WTC11 (cell line): Measurements from ENCODE around the gene LCN15. TPM values are rescaled to one million over a fixed set of nuclear protein-coding genes. Genes with fewer than 3 reads are reported as not detected.

ENCODE experiments used
- ATAC-seq: fragments of 200-7000 bp; cut with Tn5 transposase; 2 replicates; pipeline ENCODE4 v1.10.0; 2021; ENCODE audit warnings: mild to moderate bottlenecking, moderate library complexity
- CTCF ChIA-PET: fragments of 300-600 bp; sonication (Branson Sonifier 250); formaldehyde crosslinking; loops from one replicate; lab custom pipeline; 2021; ENCODE audit warnings: antibody characterized with exemption; lab: Charles Lee
- POLR2A ChIA-PET: fragments of 350-600 bp; sonication (Branson Sonifier 250); formaldehyde crosslinking; loops from one replicate; lab custom pipeline; 2021; ENCODE audit warnings: antibody characterized with exemption; lab: Charles Lee
- DNase-seq: peaks from one replicate; pipeline ENCODE4 v3.0.0; 2021; ENCODE audit warnings: low spot score
- H3K27ac Mint-ChIP-seq: 2 replicates; pipeline ENCODE4 v1.8.0; 2021; ENCODE audit warnings: mixed read lengths
- H3K27me3 Mint-ChIP-seq: 2 replicates; pipeline ENCODE4 v1.8.0; 2021; ENCODE audit warnings: low read depth, mild to moderate bottlenecking, moderate library complexity, mixed read lengths
- H3K36me3 Mint-ChIP-seq: 2 replicates; pipeline ENCODE4 v1.8.0; 2021; ENCODE audit warnings: mixed read lengths
- H3K4me1 Mint-ChIP-seq: 2 replicates; pipeline ENCODE4 v1.8.0; 2022; ENCODE audit warnings: mixed read lengths
- H3K4me3 Mint-ChIP-seq: 2 replicates; pipeline ENCODE4 v1.8.0; 2021; ENCODE audit warnings: mild to moderate bottlenecking, moderate library complexity, mixed read lengths
- H3K9me3 Mint-ChIP-seq: 2 replicates; pipeline ENCODE4 v1.8.0; 2021; ENCODE audit warnings: mixed read lengths
- ESRRA ChIP-seq: sonication (generic); formaldehyde crosslinking; IDR thresholded peaks from 2 replicates; pipeline ENCODE4 v1.8.1; 2022; ENCODE audit warnings: mild to moderate bottlenecking, missing genetic modification reagents, borderline replicate concordance
- ETV6 ChIP-seq: sonication (generic); formaldehyde crosslinking; IDR thresholded peaks from 2 replicates; pipeline ENCODE4 v1.8.1; 2022; ENCODE audit warnings: mild to moderate bottlenecking, missing genetic modification reagents
- SP1 ChIP-seq: sonication (generic); formaldehyde crosslinking; conservative IDR thresholded peaks from 2 replicates; pipeline ENCODE4 v1.8.1; 2022; ENCODE audit warnings: missing genetic modification reagents
- TEAD4 ChIP-seq: sonication (generic); formaldehyde crosslinking; IDR thresholded peaks from 2 replicates; pipeline ENCODE4 v1.8.0; 2022; ENCODE audit warnings: mild to moderate bottlenecking, missing genetic modification reagents
- ZNF423 ChIP-seq: fragments of 250-450 bp; sonication (Bioruptor Pico); IDR thresholded peaks from 2 replicates; pipeline ENCODE4 v2.1.2; 2022; ENCODE audit warnings: mild to moderate bottlenecking, moderate library complexity
- ZNF671 ChIP-seq: fragments of 250-450 bp; sonication (Bioruptor Pico); IDR thresholded peaks from 2 replicates; pipeline ENCODE4 v1.8.0; 2021; ENCODE audit warnings: mild to moderate bottlenecking
- total RNA-seq: library from RNA; stranded (reverse); gene quantifications from 3 replicates; pipeline ENCODE4 v1.2.3, GENCODE V29; 2021
- TF ChIP-seq, protein P1 (sequence below): sonication (generic); formaldehyde crosslinking; IDR thresholded peaks from 2 replicates; pipeline ENCODE4 v1.8.1; 2023; ENCODE audit warnings: mild to moderate bottlenecking, missing genetic modification reagents
- TF ChIP-seq, protein P2 (sequence below): sonication (generic); formaldehyde crosslinking; IDR thresholded peaks from 2 replicates; pipeline ENCODE4 v1.8.1; 2023; ENCODE audit warnings: mild to moderate bottlenecking, missing genetic modification reagents, borderline replicate concordance
- TF ChIP-seq, protein P3 (sequence below): sonication (generic); formaldehyde crosslinking; IDR thresholded peaks from 2 replicates; pipeline ENCODE4 v1.8.1; 2023; ENCODE audit warnings: mild to moderate bottlenecking, missing genetic modification reagents, moderate library complexity
- TF ChIP-seq, protein P4 (sequence below): sonication (generic); formaldehyde crosslinking; IDR thresholded peaks from 2 replicates; pipeline ENCODE4 v1.8.1; 2022; ENCODE audit warnings: mild to moderate bottlenecking, moderate library complexity, missing genetic modification reagents
- TF ChIP-seq, protein P5 (sequence below): sonication (generic); formaldehyde crosslinking; IDR thresholded peaks from 2 replicates; pipeline ENCODE4 v1.8.1; 2022; ENCODE audit warnings: low read depth, missing genetic modification reagents, borderline replicate concordance
- TF ChIP-seq, protein P6 (sequence below): sonication (generic); formaldehyde crosslinking; IDR thresholded peaks from 2 replicates; pipeline ENCODE4 v1.8.1; 2023; ENCODE audit warnings: mild to moderate bottlenecking, moderate library complexity, missing genetic modification reagents

The LCN15 gene
- total RNA-seq, 1 experiment from 2014 or later = 0.52 TPM

DNA sequence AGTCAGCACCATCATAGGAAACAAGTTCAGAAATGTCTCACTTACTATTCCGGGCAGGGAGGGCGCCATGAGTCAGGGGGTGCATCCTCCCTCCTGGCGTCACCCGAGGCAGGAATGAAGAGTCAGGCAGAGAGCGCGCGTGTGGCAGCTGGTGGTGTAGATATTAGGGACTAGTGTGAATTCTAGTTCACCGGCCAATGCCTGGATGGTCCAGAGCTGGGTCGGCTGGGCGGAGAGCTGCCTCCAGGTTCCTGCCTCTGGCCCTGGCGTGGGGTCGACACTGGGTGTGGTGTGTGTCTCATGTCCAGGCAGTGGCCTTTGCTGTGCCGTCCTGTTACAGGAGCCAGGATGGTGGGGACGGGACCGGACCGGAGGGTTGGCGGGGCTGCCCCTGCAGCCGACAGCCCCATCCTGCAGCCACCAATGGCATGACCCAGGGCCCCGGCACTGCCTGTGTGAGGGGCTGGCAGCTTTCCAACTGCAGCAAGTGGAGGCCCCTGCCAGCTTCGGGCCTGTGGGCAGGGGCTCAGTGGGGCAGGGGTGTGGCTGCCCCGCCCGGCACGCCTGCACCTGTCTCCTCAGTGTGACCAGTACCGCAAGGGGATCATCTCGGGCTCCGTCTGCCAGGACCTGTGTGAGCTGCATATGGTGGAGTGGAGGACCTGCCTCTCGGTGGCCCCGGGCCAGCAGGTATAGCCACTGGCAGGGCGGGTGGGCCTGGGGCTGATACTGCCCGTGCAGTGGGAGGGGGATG is 42.8 kb downstream of the LCN15 start (continued):
- TF ChIP-seq, protein P1, sequence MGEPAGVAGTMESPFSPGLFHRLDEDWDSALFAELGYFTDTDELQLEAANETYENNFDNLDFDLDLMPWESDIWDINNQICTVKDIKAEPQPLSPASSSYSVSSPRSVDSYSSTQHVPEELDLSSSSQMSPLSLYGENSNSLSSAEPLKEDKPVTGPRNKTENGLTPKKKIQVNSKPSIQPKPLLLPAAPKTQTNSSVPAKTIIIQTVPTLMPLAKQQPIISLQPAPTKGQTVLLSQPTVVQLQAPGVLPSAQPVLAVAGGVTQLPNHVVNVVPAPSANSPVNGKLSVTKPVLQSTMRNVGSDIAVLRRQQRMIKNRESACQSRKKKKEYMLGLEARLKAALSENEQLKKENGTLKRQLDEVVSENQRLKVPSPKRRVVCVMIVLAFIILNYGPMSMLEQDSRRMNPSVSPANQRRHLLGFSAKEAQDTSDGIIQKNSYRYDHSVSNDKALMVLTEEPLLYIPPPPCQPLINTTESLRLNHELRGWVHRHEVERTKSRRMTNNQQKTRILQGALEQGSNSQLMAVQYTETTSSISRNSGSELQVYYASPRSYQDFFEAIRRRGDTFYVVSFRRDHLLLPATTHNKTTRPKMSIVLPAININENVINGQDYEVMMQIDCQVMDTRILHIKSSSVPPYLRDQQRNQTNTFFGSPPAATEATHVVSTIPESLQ = no peak
- TF ChIP-seq ESRRA (CRISPR knock-in tag) = no peak
- no peak for TF ChIP-seq TEAD4 (CRISPR knock-in tag)

DNA sequence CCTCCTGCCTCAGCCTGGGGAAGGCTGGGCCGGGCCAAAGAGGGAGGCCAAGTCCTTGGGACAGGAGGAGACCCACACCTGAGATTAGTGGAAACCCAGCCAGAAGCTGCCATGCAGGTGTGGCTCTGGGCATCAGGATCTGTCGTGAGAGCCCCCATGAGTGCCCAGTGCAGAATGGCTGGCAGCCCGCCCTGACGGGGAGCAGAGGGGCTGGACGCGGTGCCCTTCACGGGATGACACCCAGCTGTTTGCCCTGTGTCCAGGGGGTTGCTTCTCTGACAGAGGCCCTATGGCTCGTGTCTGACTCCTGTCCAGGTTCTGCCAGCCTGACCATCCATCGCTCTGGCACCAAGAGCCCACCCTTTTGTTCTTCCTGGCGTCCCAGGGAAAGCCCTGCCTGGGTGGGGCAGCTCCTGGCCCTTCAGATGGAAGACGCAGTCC is 43.4 kb downstream of the LCN15 start:
- Mint-ChIP-seq H3K4me3 (no peak overlapping the region), H3K27me3 (no peaks in the 10 kb centered on the region), H3K27ac (no peak overlapping the region), H3K4me1 (peaks cover 6% of the 10 kb centered on the region), H3K36me3 (peaks cover 25% of the 10 kb centered on the region), H3K9me3 (no peaks in the 10 kb centered on the region)
- DNase-seq = no peak
- ChIA-PET CTCF (interaction anchor here (0.6 to 3.0 kb wide), 6 partner anchors 8 to 315 kb away, joined by 3 to 17 read pairs (median 4); partner anchors contain the start of gene LCN8), POLR2A (interaction anchor here (1.3 kb wide), 1 partner anchor 8 kb away, joined by 3 read pairs; no protein-coding TSS in a partner anchor)
- TF ChIP-seq ZNF671 (CRISPR knock-in tag) = 0 out of 2 replicates have a peak, but pooled peaks have one; percentile 5
- TF ChIP-seq ETV6 (CRISPR knock-in tag) = no peak
- ATAC-seq = no peak

DNA sequence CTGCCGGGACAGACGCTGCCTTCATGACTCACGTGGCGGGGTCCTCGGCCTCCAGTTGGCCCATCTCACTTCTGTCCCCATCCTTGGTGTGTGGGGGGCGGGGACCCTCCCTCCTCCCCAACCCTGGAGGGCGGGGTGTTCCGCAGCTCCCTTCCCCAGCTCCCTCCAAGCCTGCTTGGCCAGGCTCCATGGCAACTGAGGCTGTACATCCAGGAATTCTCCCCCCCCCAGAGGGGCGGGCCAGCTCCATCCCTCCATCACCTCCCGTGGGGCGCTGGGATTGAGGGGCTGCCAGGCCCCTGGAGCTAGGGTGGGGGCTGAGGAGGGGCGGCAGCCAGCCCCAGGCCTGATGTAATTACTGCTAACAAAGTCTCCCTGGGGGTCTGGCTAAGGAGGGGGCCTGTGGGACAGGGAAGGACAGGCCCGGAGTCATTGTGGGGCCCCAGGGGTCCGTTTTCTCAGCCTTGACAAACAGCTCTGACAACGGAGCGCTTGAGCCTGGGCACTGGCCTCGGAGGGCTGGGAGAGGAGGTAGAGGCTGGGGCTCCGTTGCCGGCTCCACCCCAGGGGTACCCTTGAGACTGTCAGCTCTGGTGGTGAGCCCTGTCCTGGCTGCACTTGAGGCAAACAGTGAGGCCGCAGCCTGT is 43.9 kb downstream of the LCN15 start:
- Mint-ChIP-seq H3K4me1 (peaks cover 4% of the 10 kb centered on the region; the same call in 1 of the 2 replicates), H3K36me3 (peaks cover 19% of the 10 kb centered on the region), H3K27me3 (no peaks in the 10 kb centered on the region), H3K27ac (no peak overlapping the region; the same call in 1 of the 2 replicates), H3K4me3 (no peak overlapping the region), H3K9me3 (no peaks in the 10 kb centered on the region)
- TF ChIP-seq ZNF423 (CRISPR knock-in tag) = peak; percentile 68
- TF ChIP-seq, protein P2, sequence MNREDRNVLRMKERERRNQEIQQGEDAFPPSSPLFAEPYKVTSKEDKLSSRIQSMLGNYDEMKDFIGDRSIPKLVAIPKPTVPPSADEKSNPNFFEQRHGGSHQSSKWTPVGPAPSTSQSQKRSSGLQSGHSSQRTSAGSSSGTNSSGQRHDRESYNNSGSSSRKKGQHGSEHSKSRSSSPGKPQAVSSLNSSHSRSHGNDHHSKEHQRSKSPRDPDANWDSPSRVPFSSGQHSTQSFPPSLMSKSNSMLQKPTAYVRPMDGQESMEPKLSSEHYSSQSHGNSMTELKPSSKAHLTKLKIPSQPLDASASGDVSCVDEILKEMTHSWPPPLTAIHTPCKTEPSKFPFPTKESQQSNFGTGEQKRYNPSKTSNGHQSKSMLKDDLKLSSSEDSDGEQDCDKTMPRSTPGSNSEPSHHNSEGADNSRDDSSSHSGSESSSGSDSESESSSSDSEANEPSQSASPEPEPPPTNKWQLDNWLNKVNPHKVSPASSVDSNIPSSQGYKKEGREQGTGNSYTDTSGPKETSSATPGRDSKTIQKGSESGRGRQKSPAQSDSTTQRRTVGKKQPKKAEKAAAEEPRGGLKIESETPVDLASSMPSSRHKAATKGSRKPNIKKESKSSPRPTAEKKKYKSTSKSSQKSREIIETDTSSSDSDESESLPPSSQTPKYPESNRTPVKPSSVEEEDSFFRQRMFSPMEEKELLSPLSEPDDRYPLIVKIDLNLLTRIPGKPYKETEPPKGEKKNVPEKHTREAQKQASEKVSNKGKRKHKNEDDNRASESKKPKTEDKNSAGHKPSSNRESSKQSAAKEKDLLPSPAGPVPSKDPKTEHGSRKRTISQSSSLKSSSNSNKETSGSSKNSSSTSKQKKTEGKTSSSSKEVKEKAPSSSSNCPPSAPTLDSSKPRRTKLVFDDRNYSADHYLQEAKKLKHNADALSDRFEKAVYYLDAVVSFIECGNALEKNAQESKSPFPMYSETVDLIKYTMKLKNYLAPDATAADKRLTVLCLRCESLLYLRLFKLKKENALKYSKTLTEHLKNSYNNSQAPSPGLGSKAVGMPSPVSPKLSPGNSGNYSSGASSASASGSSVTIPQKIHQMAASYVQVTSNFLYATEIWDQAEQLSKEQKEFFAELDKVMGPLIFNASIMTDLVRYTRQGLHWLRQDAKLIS (CRISPR knock-in tag) = no peak
- TF ChIP-seq, protein P3, sequence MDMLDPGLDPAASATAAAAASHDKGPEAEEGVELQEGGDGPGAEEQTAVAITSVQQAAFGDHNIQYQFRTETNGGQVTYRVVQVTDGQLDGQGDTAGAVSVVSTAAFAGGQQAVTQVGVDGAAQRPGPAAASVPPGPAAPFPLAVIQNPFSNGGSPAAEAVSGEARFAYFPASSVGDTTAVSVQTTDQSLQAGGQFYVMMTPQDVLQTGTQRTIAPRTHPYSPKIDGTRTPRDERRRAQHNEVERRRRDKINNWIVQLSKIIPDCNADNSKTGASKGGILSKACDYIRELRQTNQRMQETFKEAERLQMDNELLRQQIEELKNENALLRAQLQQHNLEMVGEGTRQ (CRISPR knock-in tag) = peak; percentile 19; the same call in 1 of the 2 replicates
- CTCF ChIA-PET = interaction anchor here (0.6 to 3.0 kb wide), 7 partner anchors 8 to 315 kb away, joined by 3 to 17 read pairs (median 4); partner anchors contain the start of gene LCN8
- ATAC-seq = peak; percentile 3
- POLR2A ChIA-PET = interaction anchor here (1.3 kb wide), 1 partner anchor 8 kb away, joined by 3 read pairs; no protein-coding TSS in a partner anchor
- no peak for DNase-seq

DNA sequence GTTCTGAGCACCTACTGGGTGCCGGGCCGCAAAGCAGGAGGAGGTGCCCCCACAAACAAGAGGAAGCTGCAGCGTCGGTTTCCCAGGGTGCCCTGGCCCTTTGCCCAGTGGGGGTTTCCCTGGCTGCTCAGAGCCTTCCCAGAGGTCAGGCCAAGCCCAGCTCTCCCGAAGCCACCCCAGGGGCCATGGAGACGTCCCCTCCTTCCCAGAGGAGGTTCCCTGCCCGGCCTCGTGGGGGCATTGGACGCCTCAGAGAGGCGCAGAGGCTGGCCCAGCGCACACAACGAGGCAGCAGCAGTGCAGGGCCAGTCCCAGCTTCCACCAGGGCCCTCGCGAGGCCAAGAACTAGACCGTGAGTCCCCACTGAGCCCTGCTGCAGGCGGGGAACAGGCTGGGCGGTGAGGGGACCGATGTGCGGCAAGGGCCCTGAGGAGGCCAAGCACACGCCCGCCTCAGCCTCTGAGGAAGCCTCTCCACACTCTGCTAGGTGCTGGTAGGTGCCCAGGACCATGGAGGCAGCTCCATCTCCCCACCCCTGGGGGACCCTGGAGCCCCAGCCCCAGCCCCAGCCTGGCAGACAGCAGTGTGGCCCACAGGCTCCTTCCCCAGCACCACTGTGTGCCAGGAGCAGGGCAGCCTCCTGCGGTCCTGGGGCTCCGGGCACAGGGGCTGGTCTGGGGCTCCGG is 45.0 kb downstream of the LCN15 start:
- H3K9me3 Mint-ChIP-seq = no peaks in the 10 kb centered on the region
- H3K36me3 Mint-ChIP-seq = peaks cover 11% of the 10 kb centered on the region
- ChIA-PET CTCF (interaction anchor here (1.1 to 3.0 kb wide), 2 partner anchors 9 to 39 kb away, joined by 3 to 17 read pairs; partner anchors contain the start of gene LCN8), POLR2A (no interaction called here)
- H3K27me3 Mint-ChIP-seq = no peaks in the 10 kb centered on the region
- ATAC-seq (peak; percentile 1; the same call in 1 of the 2 replicates), DNase-seq (no peak)
- H3K4me1 Mint-ChIP-seq = peaks cover under 1% of the 10 kb centered on the region; the same call in 1 of the 2 replicates
- H3K4me3 Mint-ChIP-seq = no peak overlapping the region
- no peak overlapping the region for H3K27ac Mint-ChIP-seq
- TF ChIP-seq, protein P4, sequence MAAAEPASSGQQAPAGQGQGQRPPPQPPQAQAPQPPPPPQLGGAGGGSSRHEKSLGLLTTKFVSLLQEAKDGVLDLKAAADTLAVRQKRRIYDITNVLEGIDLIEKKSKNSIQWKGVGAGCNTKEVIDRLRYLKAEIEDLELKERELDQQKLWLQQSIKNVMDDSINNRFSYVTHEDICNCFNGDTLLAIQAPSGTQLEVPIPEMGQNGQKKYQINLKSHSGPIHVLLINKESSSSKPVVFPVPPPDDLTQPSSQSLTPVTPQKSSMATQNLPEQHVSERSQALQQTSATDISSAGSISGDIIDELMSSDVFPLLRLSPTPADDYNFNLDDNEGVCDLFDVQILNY (CRISPR knock-in tag) = no peak
- TF ChIP-seq, protein P5, sequence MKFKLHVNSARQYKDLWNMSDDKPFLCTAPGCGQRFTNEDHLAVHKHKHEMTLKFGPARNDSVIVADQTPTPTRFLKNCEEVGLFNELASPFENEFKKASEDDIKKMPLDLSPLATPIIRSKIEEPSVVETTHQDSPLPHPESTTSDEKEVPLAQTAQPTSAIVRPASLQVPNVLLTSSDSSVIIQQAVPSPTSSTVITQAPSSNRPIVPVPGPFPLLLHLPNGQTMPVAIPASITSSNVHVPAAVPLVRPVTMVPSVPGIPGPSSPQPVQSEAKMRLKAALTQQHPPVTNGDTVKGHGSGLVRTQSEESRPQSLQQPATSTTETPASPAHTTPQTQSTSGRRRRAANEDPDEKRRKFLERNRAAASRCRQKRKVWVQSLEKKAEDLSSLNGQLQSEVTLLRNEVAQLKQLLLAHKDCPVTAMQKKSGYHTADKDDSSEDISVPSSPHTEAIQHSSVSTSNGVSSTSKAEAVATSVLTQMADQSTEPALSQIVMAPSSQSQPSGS (CRISPR knock-in tag) = no peak
- no peak for TF ChIP-seq SP1 (CRISPR knock-in tag)
- TF ChIP-seq, protein P6, sequence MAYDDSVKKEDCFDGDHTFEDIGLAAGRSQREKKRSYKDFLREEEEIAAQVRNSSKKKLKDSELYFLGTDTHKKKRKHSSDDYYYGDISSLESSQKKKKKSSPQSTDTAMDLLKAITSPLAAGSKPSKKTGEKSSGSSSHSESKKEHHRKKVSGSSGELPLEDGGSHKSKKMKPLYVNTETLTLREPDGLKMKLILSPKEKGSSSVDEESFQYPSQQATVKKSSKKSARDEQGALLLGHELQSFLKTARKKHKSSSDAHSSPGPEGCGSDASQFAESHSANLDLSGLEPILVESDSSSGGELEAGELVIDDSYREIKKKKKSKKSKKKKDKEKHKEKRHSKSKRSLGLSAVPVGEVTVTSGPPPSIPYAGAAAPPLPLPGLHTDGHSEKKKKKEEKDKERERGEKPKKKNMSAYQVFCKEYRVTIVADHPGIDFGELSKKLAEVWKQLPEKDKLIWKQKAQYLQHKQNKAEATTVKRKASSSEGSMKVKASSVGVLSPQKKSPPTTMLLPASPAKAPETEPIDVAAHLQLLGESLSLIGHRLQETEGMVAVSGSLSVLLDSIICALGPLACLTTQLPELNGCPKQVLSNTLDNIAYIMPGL (CRISPR knock-in tag) = no peak
